Panc1 (cell line): ENCODE results near the gene ABCC8.

ENCODE experiments used
- CTCF ChIP-seq: fragments of 450-650 bp; IDR thresholded peaks from 2 replicates; pipeline ENCODE4 v1.5.1; 2017; ENCODE audit warnings: mild to moderate bottlenecking
- POLR2AphosphoS5 ChIP-seq: IDR thresholded peaks from 2 replicates; pipeline ENCODE4 v1.6.1; 2012; ENCODE audit warnings: mild to moderate bottlenecking, low read depth, low read length, moderate library complexity
- REST ChIP-seq, 2 experiments: IDR thresholded peaks; 2 replicates each; pipeline ENCODE4 v1.6.1; 2011 to 2012; ENCODE audit warnings: low read depth in 2 of 2, control low read depth in 1 of 2, low read length in 1 of 2, mild to moderate bottlenecking in 1 of 2, moderate library complexity in 1 of 2; ENCODE audit not compliant: insufficient read depth in 1 of 2
- SIN3A ChIP-seq: IDR thresholded peaks from 2 replicates; pipeline ENCODE4 v1.6.1; 2012; ENCODE audit warnings: low read depth, mild to moderate bottlenecking, low read length, moderate library complexity, borderline replicate concordance; ENCODE audit not compliant: insufficient read depth
- TCF7L2 ChIP-seq: IDR thresholded peaks from 2 replicates; pipeline ENCODE4 v1.6.1; 2011; ENCODE audit warnings: mild to moderate bottlenecking, low read depth, low read length, inconsistent platforms

GRCh38 chr11:17366495-17366894 lies 110.2 kb downstream of the ABCC8 start:
- TF ChIP-seq CTCF, result no peak
- TF ChIP-seq POLR2AphosphoS5, result no peak
- TF ChIP-seq REST (IDR thresholded peaks at IDR 0.05; ENCODE audit: insufficient read depth in 1 of 2, low read depth in 2 of 2, low read length in 1 of 2), result no peak
- TF ChIP-seq TCF7L2, result no peak
- TF ChIP-seq SIN3A, result no peak
